GM23248 (cell line): ENCODE measurements around the gene SPATA3. TPM values are rescaled to one million over a fixed set of nuclear protein-coding genes. Genes with fewer than 3 reads are reported as not detected.
A peak's percentile ranks its signal among the peaks of the same experiment; 100 is the strongest.
"Not testable (repeated sequence)": the region's sequence is repeated elsewhere in the genome, so short reads cannot be mapped to it uniquely, and the experiment has no call there.

Experiments
- DNase-seq: peaks from one replicate; pipeline ENCODE4 v3.0.0-alpha.2; 2015
- H2AFZ ChIP-seq: fragments of 200-600 bp; sonication (generic); 2 replicates; pipeline ENCODE4 v1.6.1; 2016; ENCODE audit warnings: antibody characterized with exemption
- H3F3A ChIP-seq: fragments of 200-600 bp; sonication (generic); 2 replicates; pipeline ENCODE4 v1.6.1; 2016; ENCODE audit warnings: mild to moderate bottlenecking, antibody characterized with exemption, mixed run types; ENCODE audit not compliant: insufficient read depth
- H3K27ac ChIP-seq: fragments of 200-600 bp; sonication (generic); 2 replicates; pipeline ENCODE4 v1.5.1; 2016; ENCODE audit warnings: mild to moderate bottlenecking
- H3K27me3 ChIP-seq: fragments of 200-600 bp; sonication (generic); replicated peaks from 2 replicates; pipeline ENCODE4 v1.6.1; 2016; ENCODE audit warnings: mild to moderate bottlenecking; ENCODE audit not compliant: insufficient read depth
- H3K36me3 ChIP-seq: fragments of 200-600 bp; sonication (generic); 2 replicates; pipeline ENCODE4 v1.6.1; 2016; ENCODE audit warnings: low read depth, mild to moderate bottlenecking
- H3K4me1 ChIP-seq: fragments of 200-600 bp; sonication (generic); 2 replicates; pipeline ENCODE4 v1.6.1; 2016; ENCODE audit warnings: mild to moderate bottlenecking; ENCODE audit not compliant: insufficient read depth
- H3K4me2 ChIP-seq: fragments of 200-600 bp; sonication (generic); one replicate; pipeline ENCODE4 v1.6.1; 2016; ENCODE audit warnings: mild to moderate bottlenecking; ENCODE audit not compliant: unreplicated experiment
- H3K4me3 ChIP-seq: fragments of 200-600 bp; sonication (generic); 2 replicates; pipeline ENCODE4 v1.5.1; 2016; ENCODE audit warnings: mild to moderate bottlenecking
- H3K79me2 ChIP-seq: fragments of 200-600 bp; sonication (generic); 2 replicates; pipeline ENCODE4 v1.6.1; 2016; ENCODE audit warnings: mild to moderate bottlenecking; ENCODE audit not compliant: insufficient read depth
- H3K9ac ChIP-seq: fragments of 200-600 bp; sonication (generic); 2 replicates; pipeline ENCODE4 v1.6.1; 2016; ENCODE audit warnings: mild to moderate bottlenecking
- H3K9me2 ChIP-seq: fragments of 200-600 bp; sonication (generic); 2 replicates; pipeline ENCODE4 v1.6.1; 2016; ENCODE audit warnings: mixed run types, mild to moderate bottlenecking, moderate library complexity; ENCODE audit not compliant: insufficient read depth
- H3K9me3 ChIP-seq: fragments of 200-600 bp; sonication (generic); one replicate; pipeline ENCODE4 v1.6.1; 2017; ENCODE audit warnings: low read depth
- H4K20me1 ChIP-seq: fragments of 200-600 bp; sonication (generic); 2 replicates; pipeline ENCODE4 v1.6.0; 2016; ENCODE audit not compliant: insufficient read depth
- EZH2 ChIP-seq: fragments of 200-600 bp; sonication (generic); IDR thresholded peaks from 2 replicates; pipeline ENCODE4 v1.6.1; 2018; ENCODE audit warnings: antibody characterized with exemption, mild to moderate bottlenecking; ENCODE audit not compliant: insufficient read depth, poor library complexity, severe bottlenecking
- EZH2phosphoT487 ChIP-seq: fragments of 200-600 bp; sonication (generic); IDR thresholded peaks from 2 replicates; pipeline ENCODE4 v1.6.1; 2018; ENCODE audit warnings: antibody characterized with exemption, moderate library complexity, mild to moderate bottlenecking, low read depth; ENCODE audit not compliant: insufficient read depth
- WGBS, 2 experiments: methylation state at CpG; one replicate each; pipeline ENCODE4 v1.1.6; 2015 to 2017; ENCODE audit warnings: low lambda C conversion rate in 2 of 2, low coverage in 1 of 2; ENCODE audit errors: missing lambda C conversion rate in 2 of 2; 5-methylcytosine and 5-hydroxymethylcytosine counted together
- in situ Hi-C: fragments of 300-500 bp; cut with MboI; formaldehyde crosslinking; loops from 2 replicates; pipeline ENCODE4 v1.15.0; 2020
- polyA plus RNA-seq: library from polyadenylated mRNA; unstranded; fragments of >200 nt; fragmentation: Nextera tagmentation; extraction: Ambion mirVana; gene quantifications from 2 replicates; pipeline ENCODE4 v1.2.1, GENCODE V29; 2016
- total RNA-seq: library from RNA; depleted of rRNA; stranded (reverse); fragments of >200 nt; shearing (Covaris generic); gene quantifications from 2 replicates; pipeline ENCODE4 v1.2.3, GENCODE V29; 2014

SPATA3 gene
- total and polyA plus RNA-seq, 2 experiments from 2014 or later, result not detected

DNA sequence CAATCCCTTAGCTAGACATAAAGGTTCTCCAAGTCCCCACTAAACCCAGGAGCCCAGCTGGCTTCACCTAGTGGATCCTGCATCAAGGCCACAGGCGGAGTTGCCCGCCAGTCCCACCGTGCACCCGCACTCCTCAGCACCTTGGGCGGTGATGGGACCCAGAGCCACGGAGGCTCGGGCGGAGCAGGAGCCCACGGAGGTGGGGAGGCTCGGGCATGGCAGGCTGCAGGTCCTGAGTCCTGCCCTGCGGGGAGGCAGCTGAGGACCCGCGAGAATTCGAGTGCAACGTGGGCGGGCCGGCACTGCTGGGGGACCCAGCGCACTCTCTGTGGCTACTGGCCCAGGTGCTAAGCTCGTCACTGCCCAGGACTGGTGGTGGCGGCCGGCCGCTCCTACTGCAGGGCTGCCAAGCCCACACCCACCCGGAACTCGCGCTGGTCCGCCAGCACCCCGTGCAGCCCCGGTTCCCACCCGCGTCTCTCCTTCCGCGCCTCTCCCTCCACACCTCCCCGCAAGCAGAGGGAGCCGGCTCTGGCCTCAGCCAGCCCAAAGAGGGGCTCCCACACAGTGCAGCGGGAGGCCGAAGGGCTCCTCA is 31.7 kb upstream of the SPATA3 start:
- H3K79me2 ChIP-seq, result no peaks in the 10 kb centered on the region
- H3K9me3 ChIP-seq, result no peaks in the 10 kb centered on the region
- DNase-seq, result no peak
- H3K27ac ChIP-seq, result no peak overlapping the region
- H3K9ac ChIP-seq, result no peak overlapping the region
- peaks cover 20% of the 10 kb centered on the region; the same call in 1 of the 2 replicates for H3K27me3 ChIP-seq
- no peaks in the 10 kb centered on the region for H3K4me1 ChIP-seq
- no peak for TF ChIP-seq EZH2phosphoT487
- TF ChIP-seq EZH2, result no peak
- no peak overlapping the region for H3K4me2 ChIP-seq
- 79 to 84% methylated on average over 24 to 36 of the region's 36 CpGs for WGBS, 2 experiments
- H3F3A ChIP-seq, result no peaks in the 10 kb centered on the region
- no peaks in the 10 kb centered on the region for H3K36me3 ChIP-seq
- H2AFZ ChIP-seq, result no peak overlapping the region
- H3K9me2 ChIP-seq, result no peaks in the 10 kb centered on the region
- H3K4me3 ChIP-seq, result no peak overlapping the region
- H4K20me1 ChIP-seq, result no peaks in the 10 kb centered on the region
- in situ Hi-C loops, result no loop called here

DNA sequence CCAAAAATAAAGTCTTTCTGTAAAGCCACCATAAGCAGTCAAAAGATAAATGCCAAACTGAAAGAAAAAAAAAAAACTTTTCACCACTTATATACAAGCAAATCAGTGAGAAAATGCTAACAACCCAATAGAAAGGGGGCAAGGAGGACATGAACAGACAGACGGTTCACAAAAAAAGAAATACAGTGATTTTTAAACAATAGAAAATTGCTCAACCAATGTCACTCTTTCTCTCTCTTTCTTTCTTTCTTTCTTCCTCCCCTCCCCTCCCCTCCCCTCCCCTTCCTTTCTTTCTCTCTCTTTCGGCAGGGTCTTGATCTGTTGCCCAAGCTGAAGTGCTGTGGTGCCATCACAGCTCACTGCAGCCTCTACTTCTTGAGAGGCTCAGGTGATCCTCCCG is 28.8 kb upstream of the SPATA3 start:
- Histone ChIP-seq H3K79me2 (no peaks in the 10 kb centered on the region), H4K20me1 (no peaks in the 10 kb centered on the region), H3K9me3 (no peaks in the 10 kb centered on the region), H3K27ac (no peak overlapping the region), H3K4me1 (no peaks in the 10 kb centered on the region), H3K36me3 (no peaks in the 10 kb centered on the region), H3K9me2 (no peaks in the 10 kb centered on the region), H3F3A (no peaks in the 10 kb centered on the region), H3K4me2 (no peak overlapping the region), H3K27me3 (peaks cover 15% of the 10 kb centered on the region; the same call in 1 of the 2 replicates), H3K4me3 (no peak overlapping the region), H2AFZ (no peak overlapping the region), H3K9ac (no peak overlapping the region)
- 36 to 70% methylated on average over 2 to 3 of the region's 3 CpGs for WGBS, 2 experiments
- in situ Hi-C loops, result no loop called here
- TF ChIP-seq EZH2phosphoT487 (no peak), EZH2 (no peak)
- no peak for DNase-seq

DNA sequence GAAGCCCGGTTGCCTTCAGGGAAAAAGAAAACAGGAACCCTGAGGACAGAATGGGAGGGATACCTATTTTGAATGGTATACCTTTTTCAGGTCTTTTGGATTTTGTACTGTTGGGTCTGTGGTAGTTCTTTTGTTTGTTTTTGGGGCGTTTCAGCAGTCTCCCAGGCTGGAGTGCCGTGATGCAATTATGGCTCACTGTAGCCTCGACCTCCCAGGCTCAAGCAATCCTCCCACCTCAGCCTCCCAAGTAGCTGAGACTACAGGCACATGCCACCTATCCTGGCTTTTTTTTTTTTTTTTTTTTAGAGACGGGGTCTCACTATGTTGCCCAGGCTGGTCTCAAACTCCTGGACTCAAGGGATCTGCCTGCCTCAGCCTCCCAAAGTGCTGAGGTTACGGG is 27.6 kb upstream of the SPATA3 start:
- H3K9ac ChIP-seq, H3K27me3 ChIP-seq, H3K4me2 ChIP-seq, DNase-seq, H3K9me2 ChIP-seq, H3K36me3 ChIP-seq, H3K79me2 ChIP-seq, H4K20me1 ChIP-seq, H3K4me3 ChIP-seq, H3F3A ChIP-seq, H3K9me3 ChIP-seq, H2AFZ ChIP-seq, H3K27ac ChIP-seq, H3K4me1 ChIP-seq, in situ Hi-C loops: not testable (repeated sequence)
- WGBS, 2 experiments, result 72 to 73% methylated on average over 6 of the region's 6 CpGs

DNA sequence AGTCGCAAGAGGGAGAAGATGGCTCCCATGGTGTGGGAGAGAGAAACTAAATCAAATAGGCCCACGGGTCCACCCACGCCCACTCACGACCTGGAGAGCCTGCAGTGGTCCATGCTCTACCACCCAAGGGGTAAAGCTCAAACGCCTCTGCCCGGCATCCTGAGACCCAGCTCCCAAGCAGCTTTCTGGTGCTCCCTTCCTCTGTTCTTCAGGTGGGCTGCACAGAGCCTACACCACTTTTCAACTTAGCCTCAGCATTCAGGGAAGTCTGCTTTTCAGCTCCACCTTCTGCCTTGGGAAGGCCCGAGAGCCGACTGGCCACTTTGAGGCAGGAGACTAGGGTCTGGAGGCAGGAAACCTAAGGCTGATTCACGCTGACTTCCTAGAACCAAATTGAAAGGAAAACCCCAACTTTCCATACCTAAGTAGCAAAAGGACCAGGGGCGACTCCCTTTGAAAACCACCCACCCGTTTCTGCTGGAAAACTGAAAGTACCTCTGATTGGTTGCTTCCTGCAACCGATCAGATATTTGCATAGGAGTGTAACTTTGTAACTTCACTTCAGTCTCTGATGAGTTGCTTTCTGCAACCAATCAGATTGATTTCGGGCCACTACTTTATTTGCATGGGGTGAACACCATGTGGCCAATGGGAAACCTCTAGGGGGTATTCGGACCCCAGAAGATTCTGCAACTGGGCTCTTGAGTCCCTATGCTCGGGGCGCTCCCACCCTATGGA is 26.8 kb upstream of the SPATA3 start:
- Histone ChIP-seq H3K36me3 (no peaks in the 10 kb centered on the region), H3K9ac (peak overlapping the region; percentile 62), H3K27me3 (peaks cover 7% of the 10 kb centered on the region; the same call in 1 of the 2 replicates), H3K4me2 (peak overlapping the region; percentile 75), H3K9me3 (no peaks in the 10 kb centered on the region), H3K4me1 (no peaks in the 10 kb centered on the region; the same call in 1 of the 2 replicates), H3K4me3 (peak overlapping the region; percentile 66), H2AFZ (peak overlapping the region; percentile 85), H3K27ac (no peak overlapping the region), H3F3A (no peaks in the 10 kb centered on the region), H3K9me2 (no peaks in the 10 kb centered on the region), H3K79me2 (no peaks in the 10 kb centered on the region), H4K20me1 (no peaks in the 10 kb centered on the region)
- TF ChIP-seq EZH2 (no peak), EZH2phosphoT487 (no peak)
- in situ Hi-C loops, result no loop called here
- DNase-seq, result peak; percentile 42
- 51 to 54% methylated on average over 16 of the region's 16 CpGs for WGBS, 2 experiments
